GM18508 (cell line): ENCODE measurements around the gene EDN2.

Source experiments
- ATAC-seq: cut with Tn5 transposase; IDR thresholded peaks from one replicate; pipeline ENCODE4 v1.9.1; 2021; ENCODE audit warnings: moderate number of reproducible peaks; ENCODE audit not compliant: insufficient read depth, unreplicated experiment

Gene EDN2

GRCh38 chr1:41484402-41485241 lies at the start of gene EDN2:
Gene EDN2 (minus strand): TSS chr1:41484683. CDS start chr1:41484601, 82 bp downstream.
- no peak for ATAC-seq

GRCh38 chr1:41533731-41534080 lies 49.2 kb upstream of the EDN2 start:
- no peak for ATAC-seq

- no peak for ATAC-seq
These were observed 48.7 kb upstream of the EDN2 start for GRCh38 chr1:41533016-41533730.

- ATAC-seq = no peak
These were observed 47.9 kb upstream of the EDN2 start for GRCh38 chr1:41532206-41532975.

- no peak for ATAC-seq
These were observed 45.9 kb upstream of the EDN2 start for GRCh38 chr1:41530411-41530810.

GRCh38 chr1:41529621-41530395 lies 45.3 kb upstream of the EDN2 start:
- no peak for ATAC-seq

GRCh38 chr1:41528726-41529605 lies 44.5 kb upstream of the EDN2 start:
- no peak for ATAC-seq

- ATAC-seq = no peak
These were observed 43.6 kb upstream of the EDN2 start for GRCh38 chr1:41528106-41528505.

- ATAC-seq = no peak
These were observed 42.6 kb upstream of the EDN2 start for GRCh38 chr1:41526956-41527561.

GRCh38 chr1:41525891-41526587 lies 41.6 kb upstream of the EDN2 start:
- no peak for ATAC-seq

- ATAC-seq = no peak
These were observed 40.5 kb upstream of the EDN2 start for GRCh38 chr1:41524676-41525675.

- ATAC-seq = no peak
These were observed 39.6 kb upstream of the EDN2 start for GRCh38 chr1:41523949-41524675.

- no peak for ATAC-seq
These were observed 38.6 kb upstream of the EDN2 start for GRCh38 chr1:41523071-41523470.

GRCh38 chr1:41521766-41522165 lies 37.3 kb upstream of the EDN2 start:
- ATAC-seq = no peak

GRCh38 chr1:41520951-41521752 lies 36.7 kb upstream of the EDN2 start:
- ATAC-seq = no peak

- ATAC-seq = no peak
These were observed 35.2 kb upstream of the EDN2 start for GRCh38 chr1:41519667-41520066.
